Spinal cord (tissue), 10 donors: ENCODE results near the gene UBE4B. TPM values are rescaled to one million over a fixed set of nuclear protein-coding genes. Genes with fewer than 3 reads are reported as not detected.
"Not testable (repeated sequence)": the region's sequence is repeated elsewhere in the genome, so short reads cannot be mapped to it uniquely, and the experiment has no call there.

Experiments
- DNase-seq, 6 donors: peaks; one replicate each; pipeline versions ENCODE4 v3.0.0 to v3.0.0-alpha.2; 2013 to 2015; ENCODE audit warnings: low spot score in 6 of 6, low read depth in 4 of 6
- H3K27ac ChIP-seq: one replicate; pipeline ENCODE4 v1.5.1; 2013; ENCODE audit warnings: low read depth, low read length, control low read depth
- H3K27me3 ChIP-seq: one replicate; pipeline ENCODE4 v1.6.1; 2013; ENCODE audit warnings: low read length; ENCODE audit not compliant: control insufficient read depth, insufficient read depth
- H3K36me3 ChIP-seq: one replicate; pipeline ENCODE4 v1.6.1; 2013; ENCODE audit warnings: low read length; ENCODE audit not compliant: control insufficient read depth, insufficient read depth
- H3K4me1 ChIP-seq: one replicate; pipeline ENCODE4 v1.6.1; 2013; ENCODE audit warnings: low read length; ENCODE audit not compliant: control insufficient read depth, insufficient read depth
- H3K4me3 ChIP-seq: one replicate; pipeline ENCODE4 v1.5.1; 2013; ENCODE audit warnings: low read depth, low read length, control low read depth
- H3K9me3 ChIP-seq: one replicate; pipeline ENCODE4 v1.6.1; 2013; ENCODE audit warnings: low read length; ENCODE audit not compliant: control insufficient read depth, insufficient read depth
- WGBS: methylation state at CpG from one replicate; pipeline ENCODE4 v1.1.5; 2013; ENCODE audit warnings: missing lambda C conversion rate; ENCODE audit not compliant: insufficient coverage; 5-methylcytosine and 5-hydroxymethylcytosine counted together
- polyA plus RNA-seq, 2 donors: library from polyadenylated mRNA; unstranded; fragments of 120-200 nt; gene quantifications; one replicate each; pipeline ENCODE4 v1.2.1, GENCODE V29; 2013; ENCODE audit not compliant: insufficient read length in 2 of 2
- small RNA-seq: library from RNA; depleted of rRNA; stranded (forward); fragments of <200 nt; gene quantifications from one replicate; pipeline ENCODE3, GENCODE V24; 2014; ENCODE audit warnings: low replicate concordance
- total RNA-seq, 2 donors: library from RNA; depleted of rRNA in 1 of 2; stranded (reverse); fragments of 120-200 nt in 1 of 2; fragments of >200 nt in 1 of 2; gene quantifications; one replicate each; pipeline versions ENCODE4 v1.2.3 to v1.2.4, GENCODE V29; 2013 to 2014
- donor health status: healthy.

Gene UBE4B
- total and polyA plus RNA-seq, 4 donors, result 35.4 to 47.6 (median 39.3) TPM

DNA sequence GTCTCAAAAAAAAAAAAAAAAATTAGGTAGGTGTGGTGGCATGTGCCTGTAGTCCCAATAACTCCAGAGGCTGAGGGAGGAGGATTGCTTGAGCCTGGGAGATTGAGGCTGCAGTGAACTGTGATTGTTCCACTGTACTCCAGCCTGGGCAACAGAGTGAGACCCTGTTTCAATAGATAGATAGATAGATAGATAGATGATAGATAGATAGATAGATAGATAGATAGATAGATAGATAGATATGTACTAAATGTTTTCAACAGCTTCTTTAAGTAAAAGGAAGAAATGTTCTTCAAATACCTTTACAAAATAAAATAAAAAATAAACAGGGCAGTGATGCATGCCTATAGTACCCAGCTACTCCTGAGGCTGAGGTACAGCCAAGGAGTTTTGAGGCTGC, 187.4 kb downstream of the UBE4B start:
- H3K27ac ChIP-seq, result no peak overlapping the region
- H3K36me3 ChIP-seq, result peaks cover 2% of the 10 kb centered on the region
- no peaks in the 10 kb centered on the region for H3K9me3 ChIP-seq
- no peak overlapping the region for H3K4me3 ChIP-seq
- DNase-seq, result no peak
- H3K27me3 ChIP-seq, result no peaks in the 10 kb centered on the region
- peaks cover 23% of the 10 kb centered on the region for H3K4me1 ChIP-seq

DNA sequence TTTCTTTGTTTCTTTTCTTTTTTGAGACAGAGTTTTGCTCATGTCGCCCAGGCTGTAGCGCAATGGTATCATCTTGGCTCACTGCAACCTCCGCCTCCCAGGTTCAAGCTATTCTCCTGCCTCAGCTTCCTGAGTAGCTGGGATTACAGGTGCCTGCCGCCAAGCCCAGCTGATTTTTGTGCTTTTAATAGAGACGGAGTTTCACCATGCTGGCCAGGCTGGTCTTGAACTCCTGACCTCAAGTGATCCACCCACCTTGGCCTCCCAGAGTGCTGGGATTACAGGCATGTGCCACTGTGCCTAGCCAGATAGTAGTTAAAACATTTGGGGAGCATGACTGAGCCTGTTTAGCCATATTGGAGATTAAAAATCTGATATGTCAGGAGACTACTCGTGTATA, 187.9 kb downstream of the UBE4B start:
- not testable (repeated sequence) for DNase-seq, H3K27ac ChIP-seq, H3K36me3 ChIP-seq, H3K9me3 ChIP-seq, H3K4me3 ChIP-seq, H3K27me3 ChIP-seq
- WGBS, result 87% methylated on average over 5 of the region's 6 CpGs
- peaks cover 20% of the 10 kb centered on the region for H3K4me1 ChIP-seq

DNA sequence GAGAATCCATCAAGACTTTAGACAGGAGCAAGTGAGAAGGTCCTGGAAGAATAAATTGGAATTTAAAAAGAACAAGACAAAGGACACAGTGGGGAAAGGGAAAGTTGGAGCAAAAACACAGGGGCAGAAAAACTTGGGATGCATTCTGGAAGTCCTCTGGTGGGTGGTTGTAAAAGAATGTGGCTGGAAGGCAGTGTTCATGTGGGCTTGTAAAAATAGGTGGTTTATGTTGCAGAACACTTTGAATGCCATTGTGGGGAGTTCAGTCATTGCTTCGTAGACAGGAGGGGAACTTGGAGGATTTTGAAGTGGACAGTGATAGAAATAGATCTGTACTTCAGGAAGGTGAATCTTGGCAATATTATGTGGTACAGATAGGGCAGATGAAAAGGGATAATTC, 192.8 kb downstream of the UBE4B start:
- Histone ChIP-seq H3K27me3 (no peaks in the 10 kb centered on the region), H3K4me1 (peaks cover 10% of the 10 kb centered on the region), H3K9me3 (no peaks in the 10 kb centered on the region), H3K27ac (no peak overlapping the region), H3K4me3 (no peak overlapping the region), H3K36me3 (no peaks in the 10 kb centered on the region)
- no peak for DNase-seq
- 20% methylated on average over 1 of the region's 1 CpG for WGBS

DNA sequence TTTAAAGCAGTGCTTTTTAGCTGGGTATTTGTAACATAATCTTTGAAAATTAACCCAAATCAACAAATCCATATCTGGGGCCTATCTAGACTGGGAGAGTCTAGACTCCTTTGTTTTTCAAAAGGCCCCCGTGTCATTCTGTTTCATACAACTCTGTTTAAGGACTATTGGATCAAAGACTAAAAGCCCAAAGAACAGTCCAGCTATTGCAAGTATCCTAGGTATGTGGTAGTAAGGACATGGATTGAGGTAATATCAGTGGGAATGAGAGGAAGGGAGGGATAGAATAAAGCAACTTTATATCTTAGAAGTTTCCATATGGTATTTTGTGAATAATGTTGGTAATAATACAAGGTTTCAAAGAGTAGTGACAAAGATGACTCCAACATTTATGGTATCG, 195.8 kb downstream of the UBE4B start:
- no peak overlapping the region for H3K4me3 ChIP-seq
- 56% methylated on average over 1 of the region's 2 CpGs for WGBS
- H3K27me3 ChIP-seq, result no peaks in the 10 kb centered on the region
- H3K36me3 ChIP-seq, result no peaks in the 10 kb centered on the region
- no peak overlapping the region for H3K27ac ChIP-seq
- no peaks in the 10 kb centered on the region for H3K9me3 ChIP-seq
- H3K4me1 ChIP-seq, result peaks cover 10% of the 10 kb centered on the region
- DNase-seq, result no peak

- H3K27ac ChIP-seq, result no peak overlapping the region
- no peaks in the 10 kb centered on the region for H3K27me3 ChIP-seq
- no peaks in the 10 kb centered on the region for H3K9me3 ChIP-seq
- 100% methylated on average over 3 of the region's 5 CpGs for WGBS
- peaks cover 9% of the 10 kb centered on the region for H3K4me1 ChIP-seq
- DNase-seq, result no peak
- H3K4me3 ChIP-seq, result no peak overlapping the region
- peaks cover 9% of the 10 kb centered on the region for H3K36me3 ChIP-seq
Measured at GRCh38 chr1:10229903-10230302, 197.1 kb downstream of the UBE4B start.

Small RNAs within 50 kb of the gene (small RNA-seq; reads per million reads assigned to genes)
- gene MIR1273D (not detected), gene RNU6-828P (not detected)

Other genes with a start within 250 kb of the UBE4B start
- 100 to 1,000 TPM; 131 to 195 TPM for gene CLSTN1, start 209.0 kb upstream of the UBE4B start, total RNA-seq
- gene CLSTN1, start 209.0 kb upstream of the UBE4B start, polyA plus RNA-seq, result 100 to 1,000 TPM; 365 to 366 TPM
- gene CTNNBIP1, start 122.7 kb upstream of the UBE4B start, total RNA-seq, result 10 to 100 TPM; 30.1 to 46.4 TPM
- 10 to 100 TPM; 61.9 to 69.5 TPM for gene CTNNBIP1, start 122.7 kb upstream of the UBE4B start, polyA plus RNA-seq
- gene LZIC, start 89.6 kb upstream of the UBE4B start, total RNA-seq, result 10 to 100 TPM; 64.9 to 67.3 TPM
- 10 to 100 TPM; 51.5 to 63.5 TPM for gene LZIC, start 89.6 kb upstream of the UBE4B start, polyA plus RNA-seq
- 10 to 100 TPM; 12.0 to 17.6 TPM for gene NMNAT1, start 89.5 kb upstream of the UBE4B start, total RNA-seq
- gene NMNAT1, start 89.5 kb upstream of the UBE4B start, polyA plus RNA-seq, result 10 to 100 TPM; 11.3 to 12.5 TPM
- gene RBP7, start 35.7 kb upstream of the UBE4B start, total RNA-seq, result 1 to 10 TPM in 1 of 2 donors, under 1 TPM in 1; 0.89 to 3.4 TPM
- gene RBP7, start 35.7 kb upstream of the UBE4B start, polyA plus RNA-seq, result 1 to 10 TPM in 1 of 2 donors, not detected in 1; 1.9 TPM
- 100 to 1,000 TPM; 102 to 220 TPM for gene KIF1B, start 177.6 kb downstream of the UBE4B start, total RNA-seq
- 100 to 1,000 TPM; 173 to 217 TPM for gene KIF1B, start 177.6 kb downstream of the UBE4B start, polyA plus RNA-seq